HepG2 (cell line): ENCODE results near the gene UNC13D. TPM values are rescaled to one million over a fixed set of nuclear protein-coding genes. Genes with fewer than 3 reads are reported as not detected.
"Not testable (repeated sequence)": the region's sequence is repeated elsewhere in the genome, so short reads cannot be mapped to it uniquely, and the experiment has no call there.

Experiments used
- ATAC-seq: fragments of 200-7000 bp; cut with Tn5 transposase; 3 replicates; pipeline ENCODE4 v1.9.1; 2020; ENCODE audit warnings: mild to moderate bottlenecking, moderate library complexity
- BruUV-seq: library from RNA; stranded (reverse); fragments of 400-500 nt; replicated peaks from 2 replicates; lab custom pipeline; 2021; lab: Mats Ljungman, UMichigan
- CTCF ChIA-PET: fragments of 300-600 bp; formaldehyde crosslinking; extraction: SDS; loops from one replicate; lab custom pipeline; 2021; ENCODE audit warnings: low total read pairs, inconsistent platforms, low intra/inter-chr PET ratio; lab: Yijun Ruan, JAX
- POLR2A ChIA-PET: fragments of 350-600 bp; sonication (Branson Sonifier 250); formaldehyde crosslinking; loops from one replicate; lab custom pipeline; 2020; ENCODE audit warnings: antibody characterized with exemption, inconsistent platforms; lab: Yijun Ruan, JAX
- DNase-seq: peaks from one replicate; pipeline ENCODE4 v3.0.0-alpha.2; 2015; ENCODE audit warnings: low spot score
- FAIRE-seq: peaks from 3 replicates; lab custom pipeline; 2011; peaks lifted over from hg19 to GRCh38; lab: Jason Lieb, UNC
- H2AFZ ChIP-seq: one replicate; pipeline ENCODE4 v1.6.1; 2011; ENCODE audit warnings: low read length, inconsistent platforms
- H3K27ac ChIP-seq: fragments of 300-600 bp; 3 replicates; pipeline ENCODE4 v1.8.0; 2011; ENCODE audit warnings: mixed run types, mild to moderate bottlenecking, mixed read lengths, low read length, inconsistent platforms; ENCODE audit not compliant: insufficient read depth; ENCODE audit errors: extremely low read length
- H3K27me3 ChIP-seq, 2 experiments: fragments of 200-600 bp in 1 of 2; 2 replicates in 1 of 2; 3 replicates in 1 of 2; pipeline versions ENCODE4 v1.6.0 to v1.8.0; 2011; ENCODE audit warnings: low read length in 2 of 2, mild to moderate bottlenecking in 2 of 2, moderate library complexity in 2 of 2, inconsistent platforms in 1 of 2; ENCODE audit not compliant: insufficient read depth in 2 of 2, control insufficient read depth in 1 of 2
- H3K36me3 ChIP-seq, 2 experiments: fragments of 200-600 bp in 1 of 2; replicated peaks in 1 of 2; 2 replicates in 1 of 2; 3 replicates in 1 of 2; pipeline versions ENCODE4 v1.5.1 to v1.8.0; 2011; ENCODE audit warnings: low read length in 2 of 2, inconsistent platforms in 1 of 2; ENCODE audit not compliant: insufficient read depth in 2 of 2, control insufficient read depth in 1 of 2
- H3K4me1 ChIP-seq: 2 replicates; pipeline ENCODE4 v1.5.1; 2012; ENCODE audit warnings: low read length, inconsistent platforms; ENCODE audit not compliant: insufficient read depth
- H3K4me2 ChIP-seq: 2 replicates; pipeline ENCODE4 v1.6.0; 2011; ENCODE audit warnings: low read depth, low read length, inconsistent platforms
- H3K4me3 ChIP-seq, 3 experiments: fragments of 200-600 bp in 1 of 3; sonication (generic), shearing (Covaris generic) in 1 of 3; replicated peaks in 1 of 3; 2 replicates each; pipeline ENCODE4 v1.5.1; 2011 to 2016; ENCODE audit warnings: low read length in 3 of 3, inconsistent platforms in 2 of 3, low read depth in 2 of 3, mild to moderate bottlenecking in 2 of 3, control low read depth in 1 of 3, mixed read lengths in 1 of 3; ENCODE audit not compliant: insufficient read depth in 1 of 3
- H3K79me2 ChIP-seq: one replicate; pipeline ENCODE4 v1.6.1; 2011; ENCODE audit warnings: low read length, inconsistent platforms; ENCODE audit not compliant: insufficient read depth
- H3K9ac ChIP-seq: 2 replicates; pipeline ENCODE4 v1.6.0; 2011; ENCODE audit warnings: mild to moderate bottlenecking, low read depth, low read length, inconsistent platforms; ENCODE audit not compliant: insufficient read depth
- H3K9me3 ChIP-seq: 2 replicates; pipeline ENCODE4 v1.5.1; 2012; ENCODE audit warnings: mild to moderate bottlenecking, low read length
- H4K20me1 ChIP-seq: 2 replicates; pipeline ENCODE4 v1.6.0; 2011; ENCODE audit warnings: inconsistent platforms, mild to moderate bottlenecking, low read length, moderate library complexity; ENCODE audit not compliant: insufficient read depth
- FOXM1 ChIP-seq: sonication (generic); formaldehyde crosslinking; IDR thresholded peaks from 2 replicates; pipeline ENCODE4 v1.5.0; 2020; ENCODE audit warnings: missing genetic modification reagents
- GABPB1 ChIP-seq: IDR thresholded peaks from 2 replicates; pipeline ENCODE4 v1.6.1; 2016; ENCODE audit warnings: mild to moderate bottlenecking, missing genetic modification reagents, moderate library complexity, missing compliant biosample characterization
- HNRNPLL ChIP-seq: fragments of 200-400 bp; formaldehyde crosslinking; IDR thresholded peaks from 2 replicates; pipeline ENCODE4 v1.6.1; 2017; ENCODE audit warnings: mild to moderate bottlenecking, low read depth, low read length; ENCODE audit not compliant: poor library complexity, severe bottlenecking
- HOXA5 ChIP-seq: sonication (generic); formaldehyde crosslinking; IDR thresholded peaks from 2 replicates; pipeline ENCODE4 v1.4.0; 2020; ENCODE audit warnings: missing genetic modification reagents
- HOXA9 ChIP-seq: sonication (generic); formaldehyde crosslinking; IDR thresholded peaks from 2 replicates; pipeline ENCODE4 v1.8.1; 2022; ENCODE audit warnings: missing genetic modification reagents, mild to moderate bottlenecking, moderate library complexity, borderline replicate concordance
- IRF2 ChIP-seq: IDR thresholded peaks from 2 replicates; pipeline ENCODE4 v1.6.1; 2018; ENCODE audit warnings: missing genetic modification reagents, missing compliant biosample characterization
- KMT2A ChIP-seq: sonication (generic); formaldehyde crosslinking; IDR thresholded peaks from 2 replicates; pipeline ENCODE4 v1.4.0; 2020; ENCODE audit warnings: missing genetic modification reagents
- LCORL ChIP-seq, 2 experiments: fragments of 450-650 bp in 1 of 2; sonication (generic) in 1 of 2; formaldehyde crosslinking in 1 of 2; IDR thresholded peaks; 2 replicates each; pipeline versions ENCODE4 v1.5.0 to v1.6.1; 2017 to 2020; ENCODE audit warnings: antibody characterized with exemption in 1 of 2, missing genetic modification reagents in 1 of 2
- MAZ ChIP-seq, 2 experiments: sonication (generic) in 1 of 2; formaldehyde crosslinking in 1 of 2; IDR thresholded peaks; 2 replicates each; pipeline versions ENCODE4 v1.5.0 to v1.6.1; 2012 to 2020; ENCODE audit warnings: low read depth in 2 of 2, mild to moderate bottlenecking in 2 of 2, borderline replicate concordance in 1 of 2, improper control_type of control experiment in 1 of 2, low read length in 1 of 2, missing genetic modification reagents in 1 of 2, moderate library complexity in 1 of 2
- MTA1 ChIP-seq: sonication (generic); formaldehyde crosslinking; IDR thresholded peaks from 2 replicates; pipeline ENCODE4 v1.4.0; 2020; ENCODE audit warnings: missing genetic modification reagents, mild to moderate bottlenecking, borderline replicate concordance
- NBN ChIP-seq: fragments of 450-650 bp; conservative IDR thresholded peaks from 2 replicates; pipeline ENCODE4 v1.6.1; 2017
- PLRG1 ChIP-seq: fragments of 450-650 bp; conservative IDR thresholded peaks from 2 replicates; pipeline ENCODE4 v1.6.1; 2016
- SETDB1 ChIP-seq: sonication (generic); formaldehyde crosslinking; IDR thresholded peaks from 2 replicates; pipeline ENCODE4 v1.5.1; 2020; ENCODE audit warnings: missing genetic modification reagents, mild to moderate bottlenecking, borderline replicate concordance
- ZNF121 ChIP-seq: sonication (generic); formaldehyde crosslinking; IDR thresholded peaks from 2 replicates; pipeline ENCODE4 v1.5.0; 2020; ENCODE audit warnings: mild to moderate bottlenecking, missing genetic modification reagents
- WGBS: methylation state at CpG from one replicate; pipeline ENCODE4 v1.1.6; 2017; ENCODE audit warnings: low lambda C conversion rate; 5-methylcytosine and 5-hydroxymethylcytosine counted together
- in situ Hi-C: cut with HindIII; loops from 2 replicates; pipeline ENCODE4 v1.10.0; 2017; ENCODE audit warnings: low pct_unique_long_range_greater_than_20kb; ENCODE audit not compliant: extremely low pct_ligation_motif_present
- intact Hi-C: fragments of 100-400 bp; cut with micrococcal nuclease; formaldehyde crosslinking; loops from one replicate; pipeline ENCODE4 v1.10.0; 2022; ENCODE audit not compliant: unreplicated experiment
- polyA plus RNA-seq, 8 experiments: library from polyadenylated mRNA; depleted of rRNA in 3 of 8; stranded (reverse) in 7 of 8; unstranded in 1 of 8; fragments of >200 nt; fragmentation: Illumina TruSeq in 4 of 8; extraction: Trizol in 4 of 8; gene quantifications; 2 replicates each; pipeline versions ENCODE4 v1.2.1 to v1.2.3, GENCODE V29; 2011 to 2016; ENCODE audit warnings: low read depth in 4 of 8, missing spikeins in 1 of 8, mixed read lengths in 1 of 8; ENCODE audit not compliant: insufficient read depth in 1 of 8
- total RNA-seq, 5 experiments: library from RNA; depleted of rRNA; stranded (reverse); fragments of >200 nt; fragmentation: Illumina TruSeq; extraction: Trizol; gene quantifications; 2 replicates each; pipeline ENCODE4 v1.2.3, GENCODE V29; 2016; ENCODE audit warnings: low read depth in 1 of 5
- TF ChIP-seq, protein P1 (sequence below): sonication (generic); formaldehyde crosslinking; IDR thresholded peaks from 2 replicates; pipeline ENCODE4 v1.4.0; 2020; ENCODE audit warnings: missing genetic modification reagents, borderline replicate concordance

UNC13D gene
- total and polyA plus RNA-seq, 2 of the 13 experiments (the other 11 are each of a cell fraction or from before 2014, with no cell fraction given): 29.7 to 42.7 TPM

DNA sequence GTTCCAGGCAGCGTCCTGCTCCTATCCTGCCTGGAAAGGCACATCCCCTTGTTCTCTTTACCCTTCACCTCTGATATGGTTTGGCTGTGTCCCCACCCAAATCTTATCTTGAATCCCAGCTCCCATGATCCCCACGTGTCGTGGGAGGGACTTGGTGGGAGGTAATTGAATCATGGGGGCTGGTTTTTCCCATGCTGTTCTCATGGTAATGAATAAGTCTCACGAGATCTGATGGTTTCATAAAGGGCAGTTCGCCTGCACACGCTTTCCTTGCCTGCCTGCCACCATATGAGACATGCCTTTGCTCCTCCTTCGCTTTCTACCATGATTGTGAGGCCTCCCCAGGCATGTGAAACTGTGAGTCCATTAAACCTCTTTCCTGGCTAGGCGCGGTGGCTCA lies 41.7 kb upstream of the UNC13D start:
- H3K4me2 ChIP-seq, in situ Hi-C loops, intact Hi-C loops, H3K9ac ChIP-seq, H3K9me3 ChIP-seq, H3K27ac ChIP-seq, H3K79me2 ChIP-seq, BruUV-seq, H2AFZ ChIP-seq, H4K20me1 ChIP-seq, H3K4me3 ChIP-seq, DNase-seq, H3K4me1 ChIP-seq, H3K27me3 ChIP-seq, CTCF ChIA-PET, FAIRE-seq, H3K36me3 ChIP-seq, ATAC-seq: not testable (repeated sequence)
- 77% methylated on average over 9 of the region's 9 CpGs for WGBS
- POLR2A ChIA-PET: interaction anchor here (0.6 to 12.9 kb wide), 4 partner anchors 6 to 469 kb away, joined by 3 to 423 read pairs (median 214); partner anchors contain the start of genes TRIM47 and TRIM65

DNA sequence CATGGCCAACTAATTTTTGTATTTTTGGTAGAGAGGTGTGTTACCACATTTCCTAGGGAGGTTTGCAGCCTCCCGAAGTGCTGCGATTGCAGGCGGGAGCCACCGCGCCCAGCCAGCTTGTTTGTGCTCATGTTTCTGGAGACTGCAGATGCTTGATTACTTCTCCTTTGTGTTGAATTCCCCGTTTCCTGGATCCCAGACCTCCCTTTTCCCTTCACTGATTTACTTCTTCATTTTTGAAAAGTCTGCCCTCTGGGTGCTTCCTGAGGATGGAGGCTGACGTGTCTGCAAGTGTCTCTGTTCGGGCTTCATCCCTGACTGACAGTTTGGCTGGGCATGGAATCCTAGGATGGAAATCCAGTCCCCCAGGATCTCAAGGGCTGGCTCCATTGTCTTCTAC lies 41.2 kb upstream of the UNC13D start:
- WGBS: 85% methylated on average over 8 of the region's 8 CpGs
- POLR2A ChIA-PET: interaction anchor here (1.6 to 11.5 kb wide), 2 partner anchors 7 to 105 kb away, joined by 4 to 423 read pairs; partner anchors contain the start of gene TRIM65
- TF ChIP-seq MAZ (IDR thresholded peaks at IDR 0.05; ENCODE audit: borderline replicate concordance, low read depth, low read length) (no peak), MAZ (CRISPR knock-in tag; IDR thresholded peaks at IDR 0.05; ENCODE audit: low read depth) (no peak), NBN (no peak), HOXA5 (no peak), ZNF121 (CRISPR knock-in tag) (no peak), HNRNPLL (no peak), PLRG1 (no peak), IRF2 (CRISPR knock-in tag) (no peak), SETDB1 (CRISPR knock-in tag) (no peak), MTA1 (CRISPR knock-in tag) (no peak), FOXM1 (no peak), KMT2A (CRISPR knock-in tag) (no peak), GABPB1 (CRISPR knock-in tag) (no peak), LCORL (IDR thresholded peaks at IDR 0.05) (no peak), LCORL (CRISPR knock-in tag; IDR thresholded peaks at IDR 0.05) (no peak), HOXA9 (no peak)
- TF ChIP-seq, protein P1, sequence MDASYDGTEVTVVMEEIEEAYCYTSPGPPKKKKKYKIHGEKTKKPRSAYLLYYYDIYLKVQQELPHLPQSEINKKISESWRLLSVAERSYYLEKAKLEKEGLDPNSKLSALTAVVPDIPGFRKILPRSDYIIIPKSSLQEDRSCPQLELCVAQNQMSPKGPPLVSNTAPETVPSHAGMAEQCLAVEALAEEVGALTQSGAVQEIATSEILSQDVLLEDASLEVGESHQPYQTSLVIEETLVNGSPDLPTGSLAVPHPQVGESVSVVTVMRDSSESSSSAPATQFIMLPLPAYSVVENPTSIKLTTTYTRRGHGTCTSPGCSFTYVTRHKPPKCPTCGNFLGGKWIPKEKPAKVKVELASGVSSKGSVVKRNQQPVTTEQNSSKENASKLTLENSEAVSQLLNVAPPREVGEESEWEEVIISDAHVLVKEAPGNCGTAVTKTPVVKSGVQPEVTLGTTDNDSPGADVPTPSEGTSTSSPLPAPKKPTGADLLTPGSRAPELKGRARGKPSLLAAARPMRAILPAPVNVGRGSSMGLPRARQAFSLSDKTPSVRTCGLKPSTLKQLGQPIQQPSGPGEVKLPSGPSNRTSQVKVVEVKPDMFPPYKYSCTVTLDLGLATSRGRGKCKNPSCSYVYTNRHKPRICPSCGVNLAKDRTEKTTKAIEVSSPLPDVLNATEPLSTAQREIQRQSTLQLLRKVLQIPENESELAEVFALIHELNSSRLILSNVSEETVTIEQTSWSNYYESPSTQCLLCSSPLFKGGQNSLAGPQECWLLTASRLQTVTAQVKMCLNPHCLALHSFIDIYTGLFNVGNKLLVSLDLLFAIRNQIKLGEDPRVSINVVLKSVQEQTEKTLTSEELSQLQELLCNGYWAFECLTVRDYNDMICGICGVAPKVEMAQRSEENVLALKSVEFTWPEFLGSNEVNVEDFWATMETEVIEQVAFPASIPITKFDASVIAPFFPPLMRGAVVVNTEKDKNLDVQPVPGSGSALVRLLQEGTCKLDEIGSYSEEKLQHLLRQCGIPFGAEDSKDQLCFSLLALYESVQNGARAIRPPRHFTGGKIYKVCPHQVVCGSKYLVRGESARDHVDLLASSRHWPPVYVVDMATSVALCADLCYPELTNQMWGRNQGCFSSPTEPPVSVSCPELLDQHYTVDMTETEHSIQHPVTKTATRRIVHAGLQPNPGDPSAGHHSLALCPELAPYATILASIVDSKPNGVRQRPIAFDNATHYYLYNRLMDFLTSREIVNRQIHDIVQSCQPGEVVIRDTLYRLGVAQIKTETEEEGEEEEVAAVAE (CRISPR knock-in tag): no peak

More for the DNA sequence above, 41.2 kb upstream of the UNC13D start:
- H3K36me3 ChIP-seq: no peaks in the 10 kb centered on the region
- DNase-seq: no peak
- no TSS peak for BruUV-seq
- no peak overlapping the region for H2AFZ ChIP-seq
- FAIRE-seq: no peak
- intact Hi-C loops (no loop called here), in situ Hi-C loops (no loop called here)
- CTCF ChIA-PET: no interaction called here
- H4K20me1 ChIP-seq: no peaks in the 10 kb centered on the region
- H3K9me3 ChIP-seq: no peaks in the 10 kb centered on the region
- no peak overlapping the region for H3K4me3 ChIP-seq
- H3K79me2 ChIP-seq: no peaks in the 10 kb centered on the region
- H3K9ac ChIP-seq: no peak overlapping the region
- H3K4me2 ChIP-seq: no peak overlapping the region
- peaks cover 4% of the 10 kb centered on the region for H3K4me1 ChIP-seq
- ATAC-seq: no peak
- no peak overlapping the region for H3K27ac ChIP-seq
- no peaks in the 10 kb centered on the region for H3K27me3 ChIP-seq
